Ecto neural progenitor cell (in vitro differentiated cells): ENCODE results near the gene TEX51.

Experiments used
- DNase-seq: peaks from one replicate; pipeline ENCODE4 v3.0.0-alpha.2; 2018; ENCODE audit warnings: low spot score

TEX51 gene

GRCh38 chr2:126893606-126894005 lies 5.1 kb upstream of the TEX51 start:
- DNase-seq = no peak

- no peak for DNase-seq
Measured at GRCh38 chr2:126894082-126894481, 4.6 kb upstream of the TEX51 start.

GRCh38 chr2:126894585-126895182 lies 4.0 kb upstream of the TEX51 start:
- DNase-seq = peak; percentile 36

GRCh38 chr2:126895336-126895735 lies 3.4 kb upstream of the TEX51 start:
- DNase-seq = no peak

GRCh38 chr2:126896471-126896870 lies 2.2 kb upstream of the TEX51 start:
- peak; percentile 8 for DNase-seq

- peak; percentile 11 for DNase-seq
Measured at GRCh38 chr2:126899616-126900185, 1.0 kb downstream of the TEX51 start.

GRCh38 chr2:126900646-126901319 lies 2.1 kb downstream of the TEX51 start:
- DNase-seq = peak; percentile 26

GRCh38 chr2:126901459-126901858 lies 2.8 kb downstream of the TEX51 start:
- no peak for DNase-seq

- DNase-seq = no peak
Measured at GRCh38 chr2:126902152-126902835, 3.6 kb downstream of the TEX51 start.

- DNase-seq = no peak
Measured at GRCh38 chr2:126902859-126903258, 4.2 kb downstream of the TEX51 start.

GRCh38 chr2:126905991-126906390 lies 7.3 kb downstream of the TEX51 start:
- DNase-seq = no peak

GRCh38 chr2:126906781-126907180 lies 8.1 kb downstream of the TEX51 start:
- no peak for DNase-seq

- DNase-seq = no peak
Measured at GRCh38 chr2:126907671-126908070, 9.0 kb downstream of the TEX51 start.

- DNase-seq = no peak
Measured at GRCh38 chr2:126908721-126909177, 10.1 kb downstream of the TEX51 start.

- no peak for DNase-seq
Measured at GRCh38 chr2:126909366-126909765, 10.7 kb downstream of the TEX51 start.

GRCh38 chr2:126909781-126910180 lies 11.1 kb downstream of the TEX51 start:
- DNase-seq = no peak

- no peak for DNase-seq
Measured at GRCh38 chr2:126910637-126911036, 11.9 kb downstream of the TEX51 start.

GRCh38 chr2:126911111-126911796 lies 12.6 kb downstream of the TEX51 start:
- no peak for DNase-seq

- DNase-seq = no peak
Measured at GRCh38 chr2:126912201-126912600, 13.5 kb downstream of the TEX51 start.

- DNase-seq = no peak
Measured at GRCh38 chr2:126913329-126913728, 14.6 kb downstream of the TEX51 start.

GRCh38 chr2:126913881-126914615 lies 15.4 kb downstream of the TEX51 start:
- DNase-seq = no peak
